HEK293 (cell line): Measurements from ENCODE around the gene TCEAL3.
A peak's percentile ranks its signal among the peaks of the same experiment; 100 is the strongest.
"Not testable (repeated sequence)": the region's sequence is repeated elsewhere in the genome, so short reads cannot be mapped to it uniquely, and the experiment has no call there.

Experiments
- CTCF ChIA-PET: fragments of 350-600 bp; formaldehyde crosslinking; extraction: SDS; loops from one replicate; lab custom pipeline; 2021; ENCODE audit warnings: antibody characterized with exemption; lab: Yijun Ruan, JAX
- POLR2A ChIA-PET: fragments of 300-600 bp; formaldehyde crosslinking; extraction: SDS; loops from one replicate; lab custom pipeline; 2020; ENCODE audit warnings: antibody characterized with exemption, inconsistent platforms; lab: Yijun Ruan, JAX
- H3K27ac ChIP-seq: fragments of 200-500 bp; sonication (Bioruptor generic); 2 replicates; pipeline ENCODE4 v1.5.1; 2014; ENCODE audit warnings: low read depth, low read length, control low read depth, inconsistent platforms; ENCODE audit errors: extremely low read depth
- H3K36me3 ChIP-seq, 2 experiments: fragments of 200-500 bp in 1 of 2; sonication (Bioruptor generic) in 1 of 2; 1 replicate in 1 of 2; 2 replicates in 1 of 2; pipeline ENCODE4 v1.5.1; 2014 to 2017; ENCODE audit warnings: inconsistent platforms in 2 of 2, low read length in 2 of 2; ENCODE audit not compliant: control insufficient read depth in 2 of 2, insufficient read depth in 1 of 2
- H3K4me1 ChIP-seq: fragments of 200-500 bp; sonication (Bioruptor generic); 2 replicates; pipeline ENCODE4 v1.5.1; 2014; ENCODE audit warnings: mild to moderate bottlenecking, low read length, inconsistent platforms; ENCODE audit not compliant: control insufficient read depth, insufficient read depth
- H3K4me3 ChIP-seq: 2 replicates; pipeline ENCODE4 v1.5.1; 2011; ENCODE audit warnings: low read depth, mild to moderate bottlenecking, control low read depth, low read length, moderate library complexity
- H3K9me3 ChIP-seq: fragments of 200-500 bp; sonication (Bioruptor generic); 2 replicates; pipeline ENCODE4 v1.5.1; 2014; ENCODE audit warnings: low read depth, low read length, inconsistent platforms; ENCODE audit not compliant: control insufficient read depth, insufficient read depth
- HOXC10 ChIP-seq: sonication (generic); formaldehyde crosslinking; IDR thresholded peaks from 2 replicates; pipeline ENCODE4 v1.8.1; 2023; ENCODE audit warnings: mild to moderate bottlenecking, missing genetic modification reagents
- MYNN ChIP-seq: fragments of 450-650 bp; formaldehyde crosslinking; IDR thresholded peaks from 2 replicates; pipeline ENCODE4 v1.5.1; 2016; ENCODE audit warnings: missing biosample characterization, missing genetic modification characterization, borderline replicate concordance
- SCRT2 ChIP-seq: fragments of 450-650 bp; formaldehyde crosslinking; IDR thresholded peaks from 2 replicates; pipeline ENCODE4 v1.5.1; 2016; ENCODE audit warnings: missing biosample characterization, missing genetic modification characterization
- SP2 ChIP-seq: fragments of 450-650 bp; formaldehyde crosslinking; IDR thresholded peaks from 2 replicates; pipeline ENCODE4 v1.5.1; 2016; ENCODE audit warnings: missing biosample characterization, missing genetic modification characterization
- ZBTB17 ChIP-seq: fragments of 450-650 bp; formaldehyde crosslinking; IDR thresholded peaks from 2 replicates; pipeline ENCODE4 v1.5.1; 2016; ENCODE audit warnings: missing biosample characterization, missing genetic modification characterization
- ZNF214 ChIP-seq: fragments of 450-650 bp; formaldehyde crosslinking; IDR thresholded peaks from 2 replicates; pipeline ENCODE4 v1.5.1; 2017; ENCODE audit warnings: missing biosample characterization, mild to moderate bottlenecking, missing genetic modification characterization, borderline replicate concordance
- TF ChIP-seq, protein P1 (sequence below): fragments of 450-650 bp; formaldehyde crosslinking; IDR thresholded peaks from 2 replicates; pipeline ENCODE4 v1.5.1; 2016; ENCODE audit warnings: missing biosample characterization, missing genetic modification characterization, borderline replicate concordance

The TCEAL3 gene

DNA sequence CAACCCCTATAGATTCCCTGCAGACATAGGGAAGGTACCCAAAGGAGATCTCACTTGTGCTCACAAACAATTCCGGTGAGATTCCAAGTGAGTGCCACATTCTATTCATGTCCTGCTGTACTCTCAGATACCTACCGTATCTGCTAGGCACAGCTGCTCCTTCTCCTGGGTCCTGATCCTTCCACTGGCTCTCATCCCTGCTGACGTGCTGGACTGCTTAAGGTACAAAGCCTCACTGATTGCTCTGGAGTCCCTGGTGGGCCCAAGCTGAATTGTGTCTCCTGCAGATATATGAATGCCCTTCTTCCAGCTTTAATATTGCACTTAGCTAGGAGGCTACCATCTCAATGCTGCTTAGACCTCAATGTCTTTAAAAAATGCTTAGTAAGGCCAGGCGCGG is 23.4 kb downstream of the TCEAL3 start (continued):
- no peak for TF ChIP-seq SP2 (tag by site-specific recombination)
- no peak for TF ChIP-seq HOXC10 (CRISPR knock-in tag)

DNA sequence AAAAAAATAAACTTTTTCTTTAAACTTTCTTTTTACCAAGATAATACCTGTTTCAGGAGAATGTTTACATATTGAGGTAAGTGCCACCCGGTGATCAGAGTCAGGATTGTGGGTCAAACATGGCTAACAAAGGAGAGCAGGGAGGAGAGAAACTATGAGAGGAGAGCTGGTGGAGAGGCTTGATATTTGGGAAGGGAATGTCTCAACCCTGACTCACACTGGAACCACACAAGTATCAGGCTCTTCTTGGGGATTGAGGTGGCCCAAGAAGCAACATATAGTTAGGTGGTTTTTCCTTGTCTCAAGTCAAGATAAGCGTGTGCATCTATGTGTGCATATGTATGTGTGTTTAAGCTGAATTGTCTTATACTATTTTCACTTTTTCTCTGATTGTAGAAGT is 27.7 kb downstream of the TCEAL3 start:
- H3K27ac ChIP-seq: no peak overlapping the region
- POLR2A ChIA-PET: no interaction called here
- H3K4me3 ChIP-seq: no peak overlapping the region
- TF ChIP-seq, protein P1, sequence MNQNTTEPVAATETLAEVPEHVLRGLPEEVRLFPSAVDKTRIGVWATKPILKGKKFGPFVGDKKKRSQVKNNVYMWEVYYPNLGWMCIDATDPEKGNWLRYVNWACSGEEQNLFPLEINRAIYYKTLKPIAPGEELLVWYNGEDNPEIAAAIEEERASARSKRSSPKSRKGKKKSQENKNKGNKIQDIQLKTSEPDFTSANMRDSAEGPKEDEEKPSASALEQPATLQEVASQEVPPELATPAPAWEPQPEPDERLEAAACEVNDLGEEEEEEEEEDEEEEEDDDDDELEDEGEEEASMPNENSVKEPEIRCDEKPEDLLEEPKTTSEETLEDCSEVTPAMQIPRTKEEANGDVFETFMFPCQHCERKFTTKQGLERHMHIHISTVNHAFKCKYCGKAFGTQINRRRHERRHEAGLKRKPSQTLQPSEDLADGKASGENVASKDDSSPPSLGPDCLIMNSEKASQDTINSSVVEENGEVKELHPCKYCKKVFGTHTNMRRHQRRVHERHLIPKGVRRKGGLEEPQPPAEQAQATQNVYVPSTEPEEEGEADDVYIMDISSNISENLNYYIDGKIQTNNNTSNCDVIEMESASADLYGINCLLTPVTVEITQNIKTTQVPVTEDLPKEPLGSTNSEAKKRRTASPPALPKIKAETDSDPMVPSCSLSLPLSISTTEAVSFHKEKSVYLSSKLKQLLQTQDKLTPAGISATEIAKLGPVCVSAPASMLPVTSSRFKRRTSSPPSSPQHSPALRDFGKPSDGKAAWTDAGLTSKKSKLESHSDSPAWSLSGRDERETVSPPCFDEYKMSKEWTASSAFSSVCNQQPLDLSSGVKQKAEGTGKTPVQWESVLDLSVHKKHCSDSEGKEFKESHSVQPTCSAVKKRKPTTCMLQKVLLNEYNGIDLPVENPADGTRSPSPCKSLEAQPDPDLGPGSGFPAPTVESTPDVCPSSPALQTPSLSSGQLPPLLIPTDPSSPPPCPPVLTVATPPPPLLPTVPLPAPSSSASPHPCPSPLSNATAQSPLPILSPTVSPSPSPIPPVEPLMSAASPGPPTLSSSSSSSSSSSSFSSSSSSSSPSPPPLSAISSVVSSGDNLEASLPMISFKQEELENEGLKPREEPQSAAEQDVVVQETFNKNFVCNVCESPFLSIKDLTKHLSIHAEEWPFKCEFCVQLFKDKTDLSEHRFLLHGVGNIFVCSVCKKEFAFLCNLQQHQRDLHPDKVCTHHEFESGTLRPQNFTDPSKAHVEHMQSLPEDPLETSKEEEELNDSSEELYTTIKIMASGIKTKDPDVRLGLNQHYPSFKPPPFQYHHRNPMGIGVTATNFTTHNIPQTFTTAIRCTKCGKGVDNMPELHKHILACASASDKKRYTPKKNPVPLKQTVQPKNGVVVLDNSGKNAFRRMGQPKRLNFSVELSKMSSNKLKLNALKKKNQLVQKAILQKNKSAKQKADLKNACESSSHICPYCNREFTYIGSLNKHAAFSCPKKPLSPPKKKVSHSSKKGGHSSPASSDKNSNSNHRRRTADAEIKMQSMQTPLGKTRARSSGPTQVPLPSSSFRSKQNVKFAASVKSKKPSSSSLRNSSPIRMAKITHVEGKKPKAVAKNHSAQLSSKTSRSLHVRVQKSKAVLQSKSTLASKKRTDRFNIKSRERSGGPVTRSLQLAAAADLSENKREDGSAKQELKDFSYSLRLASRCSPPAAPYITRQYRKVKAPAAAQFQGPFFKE (tag by site-specific recombination): no peak
- CTCF ChIA-PET: interaction anchor here (0.5 kb wide), 1 partner anchor 39 kb away, joined by 6 read pairs; no protein-coding TSS in a partner anchor
- H3K9me3 ChIP-seq: no peaks in the 10 kb centered on the region
- peaks cover under 1% of the 10 kb centered on the region; the same call in 1 of the 2 replicates for H3K4me1 ChIP-seq
- H3K36me3 ChIP-seq: peaks cover 0 to 5% of the 10 kb centered on the region in 2 experiments; a peak in 1 of 3 replicates

DNA sequence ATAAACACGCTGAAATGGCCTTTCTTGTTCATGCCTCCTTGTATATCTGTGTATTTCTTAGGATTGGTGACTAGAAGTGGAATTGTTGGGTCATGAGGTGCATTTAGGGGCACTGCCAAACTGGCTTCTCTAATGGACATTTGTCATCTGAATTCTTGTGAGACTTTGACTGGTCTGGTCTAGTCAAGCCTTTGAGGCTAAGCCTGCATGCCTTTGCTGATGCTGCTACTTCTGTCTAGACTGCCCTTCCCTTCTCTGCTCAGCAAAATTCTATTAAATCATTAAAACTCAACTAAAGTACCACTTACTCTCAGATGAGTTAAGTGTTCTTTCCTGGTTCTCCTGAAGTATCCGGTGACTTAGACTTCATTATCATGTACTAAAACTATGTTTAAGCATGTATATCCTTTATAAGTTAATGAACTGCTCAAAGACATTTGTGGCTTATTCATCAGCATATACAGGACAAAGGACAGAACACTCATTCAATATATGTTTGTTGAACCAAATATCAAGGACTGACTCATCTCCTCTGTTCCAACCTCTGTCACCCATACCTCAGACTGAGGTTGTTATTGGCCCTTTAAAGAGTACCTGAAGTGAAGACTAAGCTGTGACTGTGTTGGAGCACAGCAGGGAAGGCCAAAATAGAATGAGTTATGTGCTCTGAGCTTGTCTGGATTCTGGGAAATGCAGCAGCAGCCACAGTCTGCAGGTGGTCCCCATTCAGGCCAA is 30.0 kb downstream of the TCEAL3 start:
- Histone ChIP-seq H3K36me3 (no peaks in the 10 kb centered on the region), H3K9me3 (no peaks in the 10 kb centered on the region), H3K27ac (no peak overlapping the region), H3K4me1 (no peaks in the 10 kb centered on the region), H3K4me3 (no peak overlapping the region)
- ChIA-PET POLR2A (no interaction called here), CTCF (interaction anchor here (1.2 kb wide), 1 partner anchor 8 kb away, joined by 4 read pairs; no protein-coding TSS in a partner anchor)
- TF ChIP-seq ZNF214 (tag by site-specific recombination): no peak
- peak; percentile 71 for TF ChIP-seq ZBTB17 (tag by site-specific recombination)

DNA sequence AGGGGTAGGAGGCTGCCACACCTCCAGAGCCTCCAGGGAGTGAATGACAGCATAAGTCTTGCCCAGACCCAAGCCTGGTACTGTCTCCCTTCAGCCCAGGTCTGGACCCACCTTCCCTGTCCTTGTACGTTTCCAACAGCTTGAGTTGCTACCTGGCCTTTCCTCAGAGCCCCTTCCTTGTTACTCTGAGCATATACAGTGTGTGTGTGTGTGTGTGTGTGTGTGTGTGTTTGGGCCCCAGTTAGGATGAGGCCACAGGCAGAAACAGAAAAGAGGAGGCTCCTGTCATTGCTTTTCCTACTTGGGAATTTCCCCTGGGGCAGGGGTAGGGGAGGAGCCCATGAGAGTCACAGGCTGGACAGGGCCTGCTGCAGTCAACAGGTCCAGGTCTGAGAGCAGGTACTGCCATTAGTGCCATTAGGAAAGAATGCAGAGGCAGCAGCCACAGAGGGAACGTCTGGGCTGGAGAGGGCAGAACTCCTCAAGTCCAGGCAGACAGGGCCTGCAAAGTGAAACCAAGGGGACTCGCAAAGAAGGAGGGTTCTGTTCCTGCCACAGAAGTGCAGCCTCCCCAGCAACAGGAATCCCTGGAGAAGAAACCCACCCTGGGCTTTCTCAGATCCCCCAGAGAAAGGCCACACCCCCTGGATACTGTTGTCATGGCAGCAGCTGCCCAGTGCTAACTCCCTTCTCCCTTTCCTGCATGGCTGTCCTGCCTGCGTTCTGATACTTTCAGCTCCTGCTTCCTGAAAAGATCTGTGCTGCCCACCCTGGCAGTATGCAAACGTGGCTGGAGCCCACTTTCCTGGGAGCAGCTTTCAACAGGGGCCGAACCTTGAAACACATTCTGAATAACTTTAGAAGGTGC is 30.9 kb downstream of the TCEAL3 start:
- H3K4me3 ChIP-seq, H3K27ac ChIP-seq, H3K9me3 ChIP-seq, H3K4me1 ChIP-seq, H3K36me3 ChIP-seq: not testable (repeated sequence)
- ChIA-PET POLR2A (interaction anchor here (1.4 kb wide), 1 partner anchor 8 kb away, joined by 3 read pairs; no protein-coding TSS in a partner anchor), CTCF (interaction anchor here (0.6 to 1.2 kb wide), 2 partner anchors 9 to 803 kb away, joined by 4 read pairs; no protein-coding TSS in a partner anchor)
- TF ChIP-seq SCRT2 (0 out of 2 replicates have a peak, but pooled peaks have one; percentile 34), MYNN (tag by site-specific recombination) (peak; percentile 72)
